ENCODE data around the gene TBX1. TPM values are rescaled to one million over a fixed set of nuclear protein-coding genes. Genes with fewer than 3 reads are reported as not detected.

TBX1 gene
- total RNA-seq, 1 experiment from 2014 or later = 0.74 TPM

- ChIA-PET POLR2A (ENCODE audit: unreplicated experiment) (no interaction called here), CTCF (no interaction called here)
- no peaks in the 10 kb centered on the region for H3K4me1 ChIP-seq (replicated peaks; ENCODE audit: insufficient read depth)
- no peaks in the 10 kb centered on the region for H3K27me3 ChIP-seq (ENCODE audit: insufficient read depth, low read depth)
- H3K4me3 ChIP-seq = no peak overlapping the region
- H4K20me1 ChIP-seq (ENCODE audit: insufficient read depth) = no peaks in the 10 kb centered on the region
- no peaks in the 10 kb centered on the region for H3K36me3 ChIP-seq (ENCODE audit: low read depth)
- DNase-seq = peak in 1 of 2 experiments; percentile 11
- H3K27ac ChIP-seq = no peak overlapping the region
- H2AFZ ChIP-seq = no peak overlapping the region
- no TSS peak for BruUV-seq (replicated peaks)
- intact Hi-C loops (cut with micrococcal nuclease; ENCODE audit: unreplicated experiment) = no loop called here
- no peak for TF ChIP-seq CTCF (conservative IDR thresholded peaks at IDR 0.05)
- TF ChIP-seq EZH2 (IDR thresholded peaks at IDR 0.05; ENCODE audit: low read depth) = no peak
- H3K4me2 ChIP-seq = no peak overlapping the region
- no peaks in the 10 kb centered on the region for H3K79me2 ChIP-seq (ENCODE audit: low read depth)
- no peaks in the 10 kb centered on the region for H3K9me3 ChIP-seq (ENCODE audit: insufficient read depth, low read depth)
- no peaks in the 10 kb centered on the region for H3K9me2 ChIP-seq (ENCODE audit: insufficient read depth)
- H3F3A ChIP-seq (ENCODE audit: insufficient read depth, low read depth) = peaks cover under 1% of the 10 kb centered on the region; the same call in 1 of the 2 replicates
Measured at GRCh38 chr22:19799322-19800190, 39.0 kb downstream of the TBX1 start.

GRCh38 chr22:19800306-19800705, 39.7 kb downstream of the TBX1 start:
- ChIA-PET CTCF (no interaction called here), POLR2A (ENCODE audit: unreplicated experiment) (no interaction called here)
- H3K4me3 ChIP-seq = no peak overlapping the region
- no peak for DNase-seq
- no peaks in the 10 kb centered on the region for H4K20me1 ChIP-seq (ENCODE audit: insufficient read depth)
- no peaks in the 10 kb centered on the region for H3K79me2 ChIP-seq (ENCODE audit: low read depth)
- TF ChIP-seq EZH2 (IDR thresholded peaks at IDR 0.05; ENCODE audit: low read depth) = no peak
- TF ChIP-seq CTCF (conservative IDR thresholded peaks at IDR 0.05) = no peak
- H3K9me2 ChIP-seq (ENCODE audit: insufficient read depth) = no peaks in the 10 kb centered on the region
- no peaks in the 10 kb centered on the region for H3K9me3 ChIP-seq (ENCODE audit: insufficient read depth, low read depth)
- H3F3A ChIP-seq (ENCODE audit: insufficient read depth, low read depth) = peaks cover 8% of the 10 kb centered on the region; the same call in 1 of the 2 replicates
- no peak overlapping the region for H3K4me2 ChIP-seq
- BruUV-seq (replicated peaks) = no TSS peak
- no peak overlapping the region for H2AFZ ChIP-seq
- intact Hi-C loops (cut with micrococcal nuclease; ENCODE audit: unreplicated experiment) = no loop called here
- no peaks in the 10 kb centered on the region for H3K27me3 ChIP-seq (ENCODE audit: insufficient read depth, low read depth)
- peaks cover 4% of the 10 kb centered on the region for H3K4me1 ChIP-seq (replicated peaks; ENCODE audit: insufficient read depth)
- no peaks in the 10 kb centered on the region for H3K36me3 ChIP-seq (ENCODE audit: low read depth)
- no peak overlapping the region for H3K27ac ChIP-seq

GRCh38 chr22:19800761-19801244, 40.2 kb downstream of the TBX1 start:
- Histone ChIP-seq H3K79me2 (ENCODE audit: low read depth) (no peaks in the 10 kb centered on the region), H3K9me3 (ENCODE audit: insufficient read depth, low read depth) (no peaks in the 10 kb centered on the region), H3K9me2 (ENCODE audit: insufficient read depth) (no peaks in the 10 kb centered on the region), H4K20me1 (ENCODE audit: insufficient read depth) (no peaks in the 10 kb centered on the region), H3K27me3 (ENCODE audit: insufficient read depth, low read depth) (no peaks in the 10 kb centered on the region), H3F3A (ENCODE audit: insufficient read depth, low read depth) (peaks cover 13% of the 10 kb centered on the region; the same call in 1 of the 2 replicates), H3K4me1 (replicated peaks; ENCODE audit: insufficient read depth) (peaks cover 9% of the 10 kb centered on the region), H3K4me3 (no peak overlapping the region), H3K4me2 (no peak overlapping the region), H3K36me3 (ENCODE audit: low read depth) (no peaks in the 10 kb centered on the region), H3K27ac (no peak overlapping the region), H2AFZ (no peak overlapping the region)
- intact Hi-C loops (cut with micrococcal nuclease; ENCODE audit: unreplicated experiment) = no loop called here
- POLR2A ChIA-PET (ENCODE audit: unreplicated experiment) = no interaction called here
- CTCF ChIA-PET = interaction anchor here (0.6 to 0.7 kb wide), 3 partner anchors 8 to 224 kb away, joined by 3 to 5 read pairs (median 5); no protein-coding TSS in a partner anchor
- BruUV-seq (replicated peaks) = no TSS peak
- 0 out of 2 replicates have a peak, but pooled peaks have one; percentile 30 for TF ChIP-seq CTCF (conservative IDR thresholded peaks at IDR 0.05)
- no peak for TF ChIP-seq EZH2 (IDR thresholded peaks at IDR 0.05; ENCODE audit: low read depth)
- DNase-seq = no peak
